GM21786 (cell line): ENCODE results near the gene CPXM2.
"Not testable (repeated sequence)": the region's sequence is repeated elsewhere in the genome, so short reads cannot be mapped to it uniquely, and the experiment has no call there.

Experiments
- ATAC-seq: cut with Tn5 transposase; IDR thresholded peaks from one replicate; pipeline ENCODE4 v1.9.1; 2021; ENCODE audit not compliant: unreplicated experiment

CPXM2 gene

GRCh38 chr10:123747426-123747825, 144.2 kb downstream of the CPXM2 start:
- no peak for ATAC-seq

GRCh38 chr10:123746942-123747341, 144.7 kb downstream of the CPXM2 start:
- no peak for ATAC-seq

- no peak for ATAC-seq
Measured at GRCh38 chr10:123746520-123746919, 145.1 kb downstream of the CPXM2 start.

DNA sequence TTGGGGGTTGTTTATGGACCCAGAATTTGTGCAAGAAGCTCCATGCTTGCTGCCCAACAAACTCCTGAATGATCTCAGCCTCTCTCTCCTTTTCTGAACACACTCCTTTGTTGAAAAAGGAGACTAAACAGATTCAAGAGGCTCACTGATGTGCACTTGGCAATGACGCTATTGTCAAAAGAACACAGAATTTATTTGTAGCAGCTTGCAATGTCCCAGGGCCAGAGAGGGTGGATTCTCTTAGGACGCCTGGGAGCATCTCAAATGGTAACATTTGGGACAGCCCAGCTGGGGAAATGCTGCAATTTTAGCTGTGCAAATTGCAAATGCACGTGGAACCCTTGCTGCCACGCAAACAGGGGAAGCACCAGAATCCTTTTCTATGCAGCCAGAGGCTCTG, 145.5 kb downstream of the CPXM2 start:
- no peak for ATAC-seq

GRCh38 chr10:123744224-123744536, 147.4 kb downstream of the CPXM2 start:
- ATAC-seq: no peak

DNA sequence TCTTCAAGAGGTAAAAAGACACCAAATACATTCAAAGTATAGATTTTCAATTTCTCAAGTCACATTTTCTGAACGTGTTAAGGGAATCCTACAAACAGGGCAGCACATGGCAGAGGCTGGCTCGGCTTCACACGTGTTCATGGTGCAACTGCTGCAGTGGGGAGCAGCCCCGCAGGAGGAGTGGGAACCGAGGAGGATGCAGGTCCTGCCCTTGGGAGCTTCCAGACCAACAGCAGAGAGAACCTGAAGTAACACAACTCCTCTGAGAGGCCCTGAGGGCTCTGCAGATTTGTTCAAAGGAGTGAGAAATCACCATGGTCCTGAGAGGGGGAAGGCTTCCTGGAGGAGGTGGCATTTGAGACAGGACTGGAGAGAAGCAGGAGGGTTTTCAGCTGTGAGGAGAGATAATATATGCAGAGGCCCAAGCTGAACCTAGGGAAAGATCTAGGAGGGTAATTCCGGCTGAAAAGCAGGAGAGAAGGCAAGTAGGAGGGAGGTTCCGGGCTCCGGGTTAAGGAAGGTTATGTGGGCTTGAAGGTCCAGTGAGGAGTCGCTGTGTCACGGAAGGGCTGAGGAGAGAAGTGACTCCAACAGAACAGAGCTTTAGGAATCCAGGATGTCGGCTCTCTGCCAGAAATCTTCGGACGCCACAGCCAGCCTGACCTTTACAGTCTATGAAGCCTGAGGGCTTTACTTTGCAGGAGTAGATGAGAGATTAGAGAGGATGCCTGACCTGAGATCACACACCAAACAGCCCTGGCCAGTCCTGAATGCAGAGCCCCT, 148.0 kb downstream of the CPXM2 start:
- ATAC-seq: no peak

GRCh38 chr10:123742751-123743440, 148.7 kb downstream of the CPXM2 start:
- ATAC-seq: no peak

GRCh38 chr10:123741711-123742110, 149.9 kb downstream of the CPXM2 start:
- no peak for ATAC-seq

GRCh38 chr10:123741146-123741545, 150.5 kb downstream of the CPXM2 start:
- no peak for ATAC-seq

DNA sequence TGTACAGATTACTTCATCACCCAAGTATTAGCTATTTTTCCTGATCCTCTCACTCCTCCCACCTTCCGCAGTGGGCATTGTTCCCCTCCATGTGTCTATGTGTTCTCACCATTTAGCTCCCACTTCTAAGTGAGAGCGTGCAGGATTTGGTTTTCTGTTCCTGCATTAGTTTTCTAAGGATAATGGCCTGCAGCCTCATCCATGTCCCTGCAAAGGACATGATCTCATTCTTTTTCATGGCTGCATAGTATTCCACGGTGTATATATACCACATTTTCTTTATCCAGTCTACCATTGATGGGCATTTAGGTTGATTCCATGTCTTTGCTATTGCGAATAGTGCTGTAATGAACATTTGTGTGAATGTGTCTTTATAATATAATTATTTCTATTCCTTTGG, 154.7 kb downstream of the CPXM2 start:
- not testable (repeated sequence) for ATAC-seq

GRCh38 chr10:123729523-123729922, 162.1 kb downstream of the CPXM2 start:
- no peak for ATAC-seq

- no peak for ATAC-seq
Measured at GRCh38 chr10:123726836-123727235, 164.8 kb downstream of the CPXM2 start.

GRCh38 chr10:123726381-123726780, 165.2 kb downstream of the CPXM2 start:
- ATAC-seq: no peak

DNA sequence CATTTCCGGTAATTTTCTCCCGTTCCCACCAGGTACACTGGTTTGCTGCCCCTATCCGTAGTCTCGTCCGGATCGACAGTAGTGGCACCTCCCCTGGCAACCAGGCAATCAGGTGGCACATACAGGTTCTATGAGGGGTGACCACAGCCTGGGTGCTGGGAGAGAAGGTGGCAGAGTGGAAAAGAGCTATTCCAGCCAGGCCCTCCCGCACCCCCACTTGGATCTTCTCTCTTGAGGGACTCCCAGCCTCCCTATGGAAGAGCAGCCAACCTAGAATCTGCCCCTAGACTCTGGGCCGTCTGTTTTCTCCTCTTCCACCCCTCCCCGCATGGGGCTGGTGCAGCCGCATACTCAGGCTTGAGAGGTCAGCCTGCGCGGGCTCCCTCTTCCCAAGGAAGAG, 166.9 kb downstream of the CPXM2 start:
- no peak for ATAC-seq

GRCh38 chr10:123722351-123722750, 169.3 kb downstream of the CPXM2 start:
- ATAC-seq: no peak

- no peak for ATAC-seq
Measured at GRCh38 chr10:123721441-123722049, 170.1 kb downstream of the CPXM2 start.

- no peak for ATAC-seq
Measured at GRCh38 chr10:123720536-123720935, 171.1 kb downstream of the CPXM2 start.

DNA sequence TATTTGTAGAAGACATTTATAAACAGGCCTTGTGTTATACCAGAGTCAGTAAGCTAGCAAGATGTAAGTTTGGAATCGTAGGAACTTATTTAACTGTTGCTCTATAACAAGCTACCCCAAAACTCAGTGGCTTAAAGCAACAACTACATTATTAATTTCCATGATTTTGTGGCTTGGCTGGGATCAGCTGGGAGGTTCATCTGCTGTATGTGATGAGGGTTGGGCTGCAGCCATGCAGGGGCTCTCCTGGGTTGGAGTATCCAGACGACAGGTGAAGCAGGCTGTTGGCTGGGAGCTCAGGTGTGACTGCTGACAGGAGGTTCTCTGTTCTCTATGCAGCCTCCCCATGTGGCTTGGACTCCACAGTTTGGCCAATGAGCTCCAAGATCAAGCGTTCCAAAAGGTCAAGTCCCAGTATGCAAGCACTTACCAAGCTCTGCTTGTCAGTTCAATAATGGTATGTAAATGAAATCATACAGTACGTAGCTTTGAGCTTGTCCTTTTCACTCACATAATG, 173.0 kb downstream of the CPXM2 start:
- ATAC-seq: no peak

- ATAC-seq: no peak
Measured at GRCh38 chr10:123717336-123717735, 174.3 kb downstream of the CPXM2 start.

GRCh38 chr10:123715546-123715945, 176.1 kb downstream of the CPXM2 start:
- no peak for ATAC-seq

GRCh38 chr10:123706236-123706635, 185.4 kb downstream of the CPXM2 start:
- ATAC-seq: no peak

DNA sequence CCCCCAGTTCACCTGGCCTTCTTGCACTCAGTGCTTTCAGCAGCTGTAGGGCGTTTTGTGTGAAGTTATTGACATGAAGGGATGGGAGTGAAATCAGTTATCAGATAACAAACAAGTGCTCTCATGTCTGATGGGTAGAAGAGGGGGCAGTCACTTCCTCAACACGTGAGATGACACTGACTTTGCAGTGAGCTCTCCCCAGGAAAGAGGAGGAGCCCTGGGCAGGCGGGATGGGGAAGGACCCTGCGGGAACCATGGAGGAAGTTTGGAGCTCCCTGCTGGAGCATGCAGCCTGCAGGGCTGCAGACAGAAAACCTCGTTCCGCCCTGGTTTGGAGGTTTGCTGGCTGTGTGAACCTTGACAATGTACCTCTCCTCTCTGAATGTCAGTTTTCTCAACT, 186.8 kb downstream of the CPXM2 start:
- no peak for ATAC-seq
